Activated T-cell treated with anti-CD3 and anti-CD28 coated beads for 4 hours (primary cell): ENCODE data around the gene FAM32A.
A peak's percentile ranks its signal among the peaks of the same experiment; 100 is the strongest.
"Not testable (repeated sequence)": the region's sequence is repeated elsewhere in the genome, so short reads cannot be mapped to it uniquely, and the experiment has no call there.

ENCODE experiments used
- DNase-seq: peaks from one replicate; pipeline ENCODE4 v3.0.0-alpha.2; 2020

FAM32A gene

DNA sequence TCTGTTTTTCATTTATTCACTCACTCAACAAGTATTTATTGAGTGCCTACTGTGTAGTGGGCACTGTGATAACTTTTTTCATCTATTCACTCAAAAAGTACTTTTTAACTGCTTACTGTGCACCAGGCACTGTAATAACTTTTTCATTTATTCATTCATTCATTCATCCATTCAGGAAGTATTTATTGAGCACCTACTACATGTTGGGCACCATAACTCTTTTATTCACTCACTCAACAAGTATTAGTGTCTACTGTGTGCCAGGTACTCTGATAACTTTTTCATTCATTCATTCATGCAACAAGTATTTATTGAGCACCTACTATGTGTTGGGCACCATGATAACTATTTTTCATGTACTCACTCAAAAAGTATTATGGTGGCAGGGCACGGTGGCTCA, 18.8 kb upstream of the FAM32A start:
- DNase-seq: no peak

DNA sequence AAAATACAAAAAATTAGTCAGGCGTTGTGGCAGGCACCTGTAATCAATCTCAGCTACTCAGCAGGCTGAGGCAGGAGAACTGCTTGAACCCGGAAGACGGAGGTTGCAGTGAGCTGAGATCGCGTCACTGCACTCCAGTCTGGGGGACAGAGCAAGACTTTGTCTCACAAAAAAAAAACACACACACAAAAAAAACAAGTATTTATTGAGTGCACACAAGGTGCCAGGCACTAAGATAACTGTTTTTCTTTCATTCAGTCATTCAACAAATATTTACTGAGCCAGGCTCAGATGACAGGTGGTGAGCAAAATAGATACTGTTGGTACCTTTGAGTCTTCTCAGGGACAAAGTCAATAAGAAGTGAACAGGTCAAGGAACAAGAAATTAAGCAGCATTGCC, 18.2 kb upstream of the FAM32A start:
- DNase-seq: no peak

DNA sequence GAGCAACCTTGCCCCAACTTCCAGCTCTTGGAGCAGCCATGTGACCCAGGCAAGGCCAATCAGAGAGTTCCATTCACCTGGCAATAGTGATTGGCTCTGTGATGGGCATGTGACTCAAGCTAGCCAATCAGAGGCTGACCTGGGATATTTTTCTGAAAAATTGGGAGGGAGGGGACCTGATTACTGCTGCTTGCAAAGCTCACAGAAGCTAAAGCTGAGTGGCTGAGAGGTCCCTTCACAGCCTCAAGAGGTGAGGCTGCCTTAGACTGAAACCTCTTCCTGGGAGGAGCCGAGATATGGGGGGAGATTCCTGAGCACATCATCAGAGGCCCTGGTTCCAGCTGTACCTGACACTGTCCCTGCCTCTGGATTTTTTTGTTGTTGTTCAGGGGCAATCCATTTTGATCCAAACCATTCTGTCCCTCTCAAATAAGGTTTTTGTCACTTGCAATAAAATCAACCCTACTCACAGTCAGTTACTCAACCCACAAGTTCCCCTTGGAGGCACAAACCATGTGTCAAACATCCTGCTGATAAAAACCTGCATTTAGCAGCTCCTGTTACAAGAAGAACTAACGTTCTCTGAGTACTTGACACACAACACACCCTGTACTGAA, 16.6 kb upstream of the FAM32A start:
- no peak for DNase-seq

DNA sequence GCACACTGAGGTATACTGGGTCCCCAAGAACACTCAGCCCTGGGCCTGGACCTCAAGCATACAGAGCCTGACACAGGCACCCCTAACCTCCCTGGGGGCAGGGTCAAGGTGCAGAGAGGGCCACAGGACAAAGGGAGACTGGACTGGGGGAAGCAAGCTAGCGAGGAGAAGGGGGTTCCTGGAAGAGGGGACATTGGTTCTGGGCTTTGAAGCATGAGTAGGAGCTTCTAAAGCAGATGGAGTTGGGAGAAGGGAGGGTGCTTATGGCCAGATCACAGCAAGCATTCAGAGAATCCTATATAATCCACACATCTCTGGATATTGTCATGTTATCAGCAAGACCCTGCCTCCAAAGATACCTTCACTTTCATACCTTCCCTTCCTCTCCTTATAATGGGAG, 15.1 kb upstream of the FAM32A start:
- no peak for DNase-seq

DNA sequence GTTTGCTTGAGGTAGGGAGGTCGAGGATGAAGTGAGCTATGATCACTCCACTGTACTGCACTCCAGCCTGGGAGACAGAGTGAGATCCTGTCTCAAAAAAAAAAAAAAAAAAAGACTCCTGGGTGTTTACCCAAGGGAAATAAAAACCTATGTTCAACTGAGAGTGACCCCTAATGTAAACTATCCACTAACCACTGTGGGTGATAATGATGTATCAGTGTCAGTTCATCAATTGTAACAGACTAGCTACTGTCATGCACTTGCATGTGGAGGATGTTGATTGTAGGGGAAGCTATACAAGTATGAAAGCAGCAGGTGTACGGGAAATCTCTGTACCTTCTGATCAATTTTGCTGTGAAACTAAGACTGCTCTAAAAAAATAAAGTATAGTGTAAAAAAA, 9.3 kb upstream of the FAM32A start:
- DNase-seq: no peak

DNA sequence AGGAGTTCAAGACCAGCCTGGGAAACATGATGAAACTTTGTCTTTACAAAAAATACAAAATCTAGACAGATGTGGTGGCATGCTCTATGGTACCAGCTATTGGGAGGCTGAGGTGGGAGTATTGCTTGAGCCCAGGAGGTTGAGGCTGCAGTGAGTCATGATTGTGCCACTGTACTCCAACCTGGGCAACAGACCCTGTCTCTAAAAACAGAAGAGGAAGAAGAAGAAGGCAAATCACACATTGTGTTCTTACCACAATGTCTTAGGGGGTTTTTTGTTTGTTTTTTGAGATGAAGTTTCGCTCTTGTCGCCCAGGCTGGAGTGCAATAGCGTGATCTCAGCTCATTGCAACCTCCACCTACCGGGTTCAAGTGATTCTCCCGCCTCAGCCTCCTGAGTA, 6.3 kb upstream of the FAM32A start:
- DNase-seq: not testable (repeated sequence)

DNA sequence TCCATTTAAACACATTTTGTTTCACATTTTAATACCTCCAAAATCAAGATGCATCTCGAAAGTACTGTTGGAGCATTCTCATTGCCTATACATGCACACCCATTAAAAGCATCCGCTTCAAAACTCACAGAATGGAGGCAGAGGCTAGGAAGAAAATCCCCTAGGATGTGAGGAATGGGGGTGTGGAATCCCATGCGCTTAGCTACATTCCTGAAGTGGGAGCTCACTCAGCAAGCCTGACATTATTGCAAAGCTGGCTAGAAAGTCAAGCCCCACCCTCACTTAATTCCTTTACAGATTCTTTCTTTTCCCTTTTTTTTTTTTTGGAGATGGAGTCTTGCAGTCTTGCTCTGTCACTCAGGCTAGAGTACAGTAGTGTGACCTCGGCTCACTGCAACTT, 4.6 kb upstream of the FAM32A start:
- no peak for DNase-seq

DNA sequence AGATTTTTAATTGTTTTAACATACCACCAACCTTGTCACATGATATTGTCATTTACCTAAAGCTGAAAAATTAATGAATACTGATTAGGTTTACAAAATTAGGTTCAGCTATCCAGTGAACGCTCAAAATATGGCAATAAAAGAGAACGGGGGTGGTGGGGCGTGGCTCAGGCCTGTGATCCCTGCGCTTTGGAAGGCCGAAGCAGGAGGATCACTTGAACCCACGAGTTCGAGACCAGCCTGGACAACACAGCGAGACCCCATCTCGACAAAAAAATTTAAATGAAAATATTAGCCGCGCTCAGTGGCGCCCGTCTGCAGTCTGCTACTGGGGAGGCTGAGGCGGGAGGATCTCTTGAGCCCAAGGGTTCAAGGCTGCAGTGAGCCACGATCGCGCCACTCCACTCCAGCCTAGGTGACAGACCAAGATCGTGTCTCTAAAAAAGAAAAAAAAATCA, 516 bp upstream of the FAM32A start:
- DNase-seq: no peak

DNA sequence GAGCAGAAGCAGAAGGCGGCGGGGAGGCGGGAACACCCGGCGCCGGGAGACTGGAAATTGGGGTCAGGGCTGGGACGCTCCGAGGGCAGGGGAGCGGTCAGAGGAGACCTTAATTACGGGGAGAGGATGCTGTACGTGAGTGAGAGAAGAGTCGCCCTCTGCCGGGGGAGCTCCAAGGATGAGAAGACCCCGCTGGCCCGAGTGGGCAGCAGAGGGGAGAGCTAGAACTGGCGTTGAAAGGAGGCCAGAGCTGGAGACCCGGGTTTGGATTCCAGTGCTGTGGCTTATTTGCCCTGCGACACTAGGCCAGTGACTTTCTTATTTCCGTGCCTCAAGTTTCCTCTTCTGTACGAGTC, 536 bp downstream of the FAM32A start:
- DNase-seq: peak; percentile 15

DNA sequence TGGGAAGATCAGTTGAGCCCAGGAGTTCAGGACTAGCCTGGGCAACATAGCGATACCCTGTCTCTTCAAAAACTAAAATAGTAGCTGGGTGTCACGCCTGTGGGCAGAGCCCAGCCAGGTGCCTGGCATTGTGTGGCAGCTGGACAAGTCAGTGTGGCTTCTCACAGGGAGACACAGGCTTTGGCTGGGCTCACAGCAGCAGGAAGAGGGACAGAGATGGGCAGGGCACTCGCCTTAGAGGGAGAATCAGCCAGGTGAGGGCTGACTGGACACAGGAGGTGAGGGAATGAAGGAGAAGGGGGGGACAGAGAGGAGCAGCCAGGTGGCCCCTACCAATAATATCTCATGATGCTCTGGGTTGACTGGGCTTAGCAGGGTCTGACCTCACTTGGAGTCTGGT, 3.3 kb downstream of the FAM32A start:
- DNase-seq: no peak

DNA sequence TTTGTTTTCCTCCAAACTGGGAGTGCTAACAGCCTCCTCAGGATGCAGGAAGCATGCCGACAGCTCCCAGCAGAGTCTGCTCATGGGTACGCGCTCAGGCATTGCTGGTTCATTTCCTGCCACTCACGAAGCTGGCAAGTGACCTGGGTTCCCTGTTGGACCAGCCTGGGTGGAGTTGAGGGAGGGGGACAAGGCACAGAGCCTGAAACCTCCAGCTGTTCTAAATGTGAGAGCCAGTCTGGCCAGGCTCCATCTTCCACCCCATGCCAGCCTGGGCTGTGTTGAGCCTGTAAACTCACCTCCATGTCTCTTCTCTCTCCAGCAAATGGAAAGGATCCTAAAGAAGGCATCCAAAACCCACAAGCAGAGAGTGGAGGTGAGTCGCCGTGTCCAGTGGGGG, 5.0 kb downstream of the FAM32A start:
- DNase-seq: no peak

DNA sequence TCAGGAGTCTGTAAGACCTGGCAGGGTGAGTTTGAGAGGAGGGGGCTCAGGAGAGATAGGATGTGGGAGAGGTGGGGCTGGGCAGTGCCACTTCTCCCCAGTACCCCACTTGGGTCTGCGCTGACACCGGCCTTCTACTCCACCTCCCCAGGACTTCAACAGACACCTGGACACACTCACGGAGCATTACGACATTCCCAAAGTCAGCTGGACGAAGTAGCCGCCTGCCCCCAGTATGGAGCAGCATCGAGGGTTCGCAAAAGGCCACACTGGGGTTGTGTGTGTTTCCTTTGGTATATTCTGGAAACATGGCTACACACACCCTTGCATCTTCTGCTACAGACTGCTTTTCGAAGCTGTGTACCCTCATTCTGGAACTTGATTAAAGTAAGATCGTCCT, 5.5 kb downstream of the FAM32A start:
- no peak for DNase-seq

DNA sequence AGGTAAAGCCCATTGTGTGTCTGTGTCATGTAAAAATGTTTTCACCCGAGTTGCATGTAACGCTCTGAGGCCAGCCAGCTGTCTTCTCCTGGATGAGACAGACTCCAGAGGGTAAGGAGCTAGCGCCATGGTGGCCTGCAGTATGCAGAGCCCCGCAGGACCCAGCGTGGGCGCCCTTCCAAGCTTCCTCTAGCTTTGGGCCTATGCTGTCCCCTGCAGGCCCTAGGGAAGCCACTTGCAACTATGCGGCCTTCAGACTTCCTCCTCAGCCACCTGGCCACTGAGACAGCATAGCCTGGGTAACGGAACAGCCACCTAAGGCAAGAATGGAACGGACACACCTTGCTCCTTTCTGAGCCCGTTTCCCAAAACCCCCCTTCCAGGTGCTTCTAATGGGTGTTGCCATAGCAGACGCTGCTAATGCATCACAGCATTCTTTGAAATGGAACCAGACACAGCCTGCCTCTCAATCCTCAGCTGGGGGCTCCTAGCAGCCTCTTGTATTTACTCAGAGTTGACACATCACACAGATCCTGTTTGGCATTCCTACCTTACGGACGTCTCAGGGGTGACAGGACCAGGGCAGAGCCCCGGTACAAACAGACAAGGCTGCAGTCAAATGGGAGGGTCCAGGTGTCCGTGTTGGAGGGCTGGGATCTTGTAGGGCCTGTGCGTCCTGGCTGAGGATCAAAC, 6.2 kb downstream of the FAM32A start:
- DNase-seq: no peak

DNA sequence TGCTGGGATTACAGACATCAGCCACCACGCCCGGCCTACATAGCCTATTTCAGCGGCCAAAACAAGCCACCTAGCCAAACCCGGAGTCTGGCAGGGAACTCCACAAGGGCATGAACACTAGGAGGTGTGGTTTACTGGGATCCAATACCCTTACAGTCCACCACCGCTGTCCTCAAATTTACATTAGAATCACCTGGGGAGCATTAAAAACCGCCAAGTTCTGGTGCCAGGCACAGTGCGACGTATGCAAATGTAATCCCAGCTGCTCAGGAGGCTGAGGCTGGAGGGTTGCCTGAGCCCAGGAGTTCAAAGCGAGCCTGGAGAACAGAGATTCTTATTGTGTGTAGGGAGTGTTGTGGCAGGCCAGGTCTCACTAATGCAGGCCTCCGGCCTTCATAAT, 8.3 kb downstream of the FAM32A start:
- DNase-seq: no peak

DNA sequence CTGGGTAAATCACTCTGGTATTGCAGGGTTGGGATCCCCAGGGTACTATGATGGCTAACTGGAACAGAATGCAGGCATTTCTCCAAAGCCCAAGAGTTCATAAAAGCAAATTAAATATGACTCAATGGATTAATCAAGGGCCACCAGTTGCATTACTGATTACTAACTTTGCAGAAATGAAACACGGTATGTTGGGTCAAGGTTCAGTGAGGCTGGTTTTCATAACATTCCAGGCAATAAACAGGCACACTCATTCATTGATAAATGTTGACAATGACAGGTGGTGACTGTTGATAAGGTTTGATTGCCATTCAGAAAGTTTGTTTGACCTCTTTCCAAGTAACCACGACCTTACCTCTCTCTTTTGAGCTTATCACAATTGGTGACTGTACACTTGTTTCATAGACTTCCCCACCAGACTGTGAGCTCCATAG, 12.0 kb downstream of the FAM32A start:
- DNase-seq: no peak

DNA sequence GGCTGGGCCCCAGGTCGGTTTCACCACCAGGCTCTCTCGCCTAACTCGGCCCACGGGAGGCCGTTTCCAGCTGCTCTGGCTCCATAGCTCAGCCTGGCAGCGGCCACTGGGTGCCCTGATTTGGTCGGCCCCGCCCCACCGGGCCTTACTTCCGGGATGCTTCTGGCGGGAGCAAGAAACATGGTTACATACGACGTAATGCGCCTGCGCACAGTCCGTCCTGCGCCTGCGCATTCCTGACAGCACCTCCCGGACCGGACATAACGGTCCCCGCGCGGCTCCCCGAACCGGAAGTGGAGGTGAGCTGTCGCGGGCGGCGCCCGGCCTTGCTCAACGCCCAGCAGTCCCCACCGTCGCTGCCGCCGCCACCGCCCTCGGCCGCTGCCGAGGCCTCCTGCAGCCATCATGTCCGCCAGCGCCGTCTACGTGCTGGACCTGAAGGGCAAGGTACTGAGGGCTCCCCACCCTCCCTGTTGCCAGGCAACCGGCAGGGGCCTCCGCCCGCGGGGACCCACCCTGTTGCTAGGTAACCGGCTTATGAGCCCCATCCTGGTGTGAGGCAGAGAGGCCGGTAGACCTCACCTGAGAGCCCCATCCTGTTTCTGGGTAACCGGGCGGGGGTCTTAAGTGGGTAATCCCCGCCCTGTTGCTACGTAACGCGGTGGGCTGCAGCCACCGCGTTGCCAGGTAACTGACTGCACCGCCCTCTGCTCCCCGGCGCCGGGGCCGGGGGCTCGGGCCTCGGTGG, 12.6 kb downstream of the FAM32A start, which contains the start of gene AP1M1:
TSS of gene AP1M1 (plus strand) at position 290 of the 748 bp plus-strand sequence. CDS start at position 406, 116 bp downstream.
- peak; percentile 98 for DNase-seq

DNA sequence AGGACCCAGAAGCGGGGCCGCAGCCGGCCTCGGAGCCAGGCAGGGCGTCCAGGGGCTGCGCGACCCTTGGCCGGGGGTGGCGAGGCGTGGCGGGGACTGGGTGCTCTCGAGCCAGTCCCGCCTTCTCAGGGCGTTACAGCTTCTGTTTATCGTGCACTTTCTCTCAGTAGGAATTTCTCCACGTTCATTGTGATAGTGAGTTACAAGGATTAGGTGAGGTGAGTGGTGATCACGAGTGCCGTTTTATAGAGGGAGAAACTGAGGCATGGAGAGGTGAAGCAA, 13.1 kb downstream of the FAM32A start:
- DNase-seq: no peak

DNA sequence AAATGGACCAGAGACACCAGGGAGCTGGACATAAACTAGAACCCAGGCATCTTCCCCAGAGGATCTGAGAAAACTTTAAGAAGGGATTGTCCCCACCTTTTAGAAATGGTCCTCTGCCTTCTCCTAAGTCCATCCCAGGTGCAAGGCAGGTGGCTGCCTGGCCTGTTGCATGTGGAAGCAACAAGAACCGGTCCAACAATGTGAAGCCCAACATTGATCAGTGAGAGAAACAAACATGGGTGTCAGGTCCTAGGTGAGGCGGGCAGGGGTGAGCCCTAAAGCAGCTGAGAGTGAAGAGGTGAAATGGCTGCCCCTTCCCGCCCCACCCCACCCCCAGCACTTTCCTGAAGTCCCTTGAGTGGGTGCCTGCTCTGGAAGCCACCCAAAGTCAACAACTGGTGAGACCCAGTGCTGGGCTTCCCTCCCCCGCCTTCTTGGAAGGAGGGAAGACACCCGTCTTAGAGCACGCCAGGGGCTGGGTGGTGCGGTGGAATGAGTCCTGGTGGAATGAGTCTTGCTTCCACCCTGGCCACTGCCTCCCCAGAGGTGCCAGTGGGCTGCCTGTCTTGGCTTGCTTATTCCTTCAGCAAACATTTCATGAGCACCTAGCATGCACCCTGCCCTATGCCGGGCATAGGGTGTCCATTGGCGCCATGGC, 14.2 kb downstream of the FAM32A start:
- no peak for DNase-seq

DNA sequence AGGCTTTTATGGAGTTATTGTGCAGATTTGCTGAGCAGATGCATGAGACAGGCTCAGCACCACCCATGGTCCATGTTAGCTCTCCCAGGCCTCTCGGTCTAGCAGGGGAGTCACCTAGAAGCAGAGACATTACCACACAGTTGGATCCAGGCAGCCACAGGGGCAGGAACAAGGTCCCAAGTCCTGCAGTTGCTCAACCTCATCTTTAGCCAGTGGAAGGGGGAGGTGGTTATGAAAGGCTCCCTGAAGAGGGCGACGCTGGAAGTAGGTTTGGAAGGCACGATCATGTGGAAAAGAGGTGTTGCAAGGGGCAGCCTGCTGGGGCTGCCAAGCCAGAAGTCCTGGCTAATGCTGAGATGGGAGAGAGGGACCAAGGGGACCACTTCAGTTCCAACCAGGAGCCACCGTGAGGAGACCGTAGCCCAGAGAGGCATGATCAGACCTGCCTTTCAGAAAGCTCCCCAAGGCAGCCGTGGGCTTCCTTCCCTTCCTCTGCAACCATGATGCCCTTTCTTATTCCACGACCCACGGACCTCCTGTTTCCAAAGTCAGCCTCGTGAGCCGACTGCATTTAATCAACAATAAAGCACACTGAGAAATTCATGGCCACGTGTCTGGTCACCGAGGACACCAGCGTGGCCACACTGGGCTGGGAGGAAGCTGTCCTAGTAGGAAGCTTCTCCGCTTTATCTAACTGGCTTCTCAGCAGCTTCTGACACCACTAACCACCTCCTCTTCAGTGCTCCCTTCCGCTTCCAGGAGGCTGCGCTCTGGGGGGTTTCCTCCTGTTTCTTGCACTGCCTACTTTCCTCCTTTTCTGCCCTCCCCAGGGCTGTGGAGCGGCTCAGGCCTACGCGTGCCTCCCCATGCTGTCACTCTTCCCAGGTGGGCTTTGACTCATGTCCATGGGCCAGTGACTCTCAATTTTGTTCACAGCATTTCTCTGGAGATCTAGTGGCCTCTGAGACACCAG, 15.1 kb downstream of the FAM32A start:
- DNase-seq: no peak

DNA sequence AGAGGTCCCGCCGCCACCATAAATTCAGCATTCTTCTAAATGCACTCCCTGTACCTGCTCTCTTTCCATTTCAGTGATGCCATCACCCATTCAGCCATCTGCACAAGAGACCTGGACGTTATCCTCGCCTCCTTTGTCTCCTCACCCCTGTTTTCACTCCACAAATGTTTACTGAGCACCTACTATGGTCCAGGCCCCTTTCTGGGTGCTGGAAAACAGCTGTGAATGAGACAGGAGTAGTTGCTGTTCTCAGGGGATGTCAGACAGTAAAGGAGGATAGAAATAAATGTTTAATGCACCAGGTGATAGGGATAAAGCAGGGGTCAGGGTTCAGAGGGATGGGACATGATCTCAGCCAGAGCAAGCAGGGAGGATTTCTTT, 15.8 kb downstream of the FAM32A start:
- DNase-seq: no peak

DNA sequence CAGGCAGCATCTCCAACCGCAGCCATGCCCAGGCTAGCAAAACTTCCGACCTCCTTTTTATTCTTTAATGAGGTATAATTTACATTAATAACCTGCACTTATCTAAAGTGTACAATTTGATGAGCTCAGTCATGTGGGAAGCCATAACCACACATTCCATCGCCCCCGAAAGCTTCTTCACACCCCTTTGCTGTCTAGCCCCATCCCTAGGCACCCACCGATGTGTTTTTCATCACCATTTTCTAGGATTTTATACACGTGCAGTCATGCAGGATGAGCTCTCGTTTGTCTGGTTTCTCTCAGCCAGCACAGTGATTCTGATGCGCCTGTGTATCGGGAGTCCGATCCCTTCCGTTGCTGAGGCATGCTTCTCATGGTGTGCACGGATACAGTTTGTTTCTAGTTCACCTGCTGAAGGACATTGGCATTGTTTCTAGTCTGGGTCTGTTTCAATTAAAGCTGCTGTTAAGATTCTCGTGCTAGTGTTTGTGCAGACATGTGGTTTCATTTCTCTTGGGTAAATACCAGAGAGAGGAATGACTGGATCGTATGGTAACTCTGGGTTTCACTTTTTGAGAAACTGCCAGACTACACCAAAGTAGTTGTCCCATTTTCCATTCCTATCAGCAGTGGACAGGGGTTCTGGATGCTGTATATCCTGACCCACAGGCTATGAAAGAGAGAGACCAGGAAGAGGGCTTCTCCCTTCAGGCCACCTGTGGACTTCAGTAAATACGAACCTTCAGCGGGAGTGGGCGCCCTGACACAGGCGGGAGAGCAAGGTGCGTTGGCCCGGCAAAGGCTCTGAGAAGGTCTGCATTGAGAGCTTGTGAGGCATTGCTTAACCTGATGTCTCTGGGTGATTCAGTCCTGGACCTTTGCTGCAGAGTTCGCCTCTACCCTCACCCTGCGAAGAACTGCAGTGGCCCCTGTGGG, 17.4 kb downstream of the FAM32A start:
- no peak for DNase-seq
